ENCODE results near the gene UBE2Q2. TPM values are rescaled to one million over a fixed set of nuclear protein-coding genes. Genes with fewer than 3 reads are reported as not detected.
A peak's percentile ranks its signal among the peaks of the same experiment; 100 is the strongest.
"Not testable (repeated sequence)": the region's sequence is repeated elsewhere in the genome, so short reads cannot be mapped to it uniquely, and the experiment has no call there.

UBE2Q2 gene
- total RNA-seq, 1 donor from 2014 or later, result 21.6 TPM

DNA sequence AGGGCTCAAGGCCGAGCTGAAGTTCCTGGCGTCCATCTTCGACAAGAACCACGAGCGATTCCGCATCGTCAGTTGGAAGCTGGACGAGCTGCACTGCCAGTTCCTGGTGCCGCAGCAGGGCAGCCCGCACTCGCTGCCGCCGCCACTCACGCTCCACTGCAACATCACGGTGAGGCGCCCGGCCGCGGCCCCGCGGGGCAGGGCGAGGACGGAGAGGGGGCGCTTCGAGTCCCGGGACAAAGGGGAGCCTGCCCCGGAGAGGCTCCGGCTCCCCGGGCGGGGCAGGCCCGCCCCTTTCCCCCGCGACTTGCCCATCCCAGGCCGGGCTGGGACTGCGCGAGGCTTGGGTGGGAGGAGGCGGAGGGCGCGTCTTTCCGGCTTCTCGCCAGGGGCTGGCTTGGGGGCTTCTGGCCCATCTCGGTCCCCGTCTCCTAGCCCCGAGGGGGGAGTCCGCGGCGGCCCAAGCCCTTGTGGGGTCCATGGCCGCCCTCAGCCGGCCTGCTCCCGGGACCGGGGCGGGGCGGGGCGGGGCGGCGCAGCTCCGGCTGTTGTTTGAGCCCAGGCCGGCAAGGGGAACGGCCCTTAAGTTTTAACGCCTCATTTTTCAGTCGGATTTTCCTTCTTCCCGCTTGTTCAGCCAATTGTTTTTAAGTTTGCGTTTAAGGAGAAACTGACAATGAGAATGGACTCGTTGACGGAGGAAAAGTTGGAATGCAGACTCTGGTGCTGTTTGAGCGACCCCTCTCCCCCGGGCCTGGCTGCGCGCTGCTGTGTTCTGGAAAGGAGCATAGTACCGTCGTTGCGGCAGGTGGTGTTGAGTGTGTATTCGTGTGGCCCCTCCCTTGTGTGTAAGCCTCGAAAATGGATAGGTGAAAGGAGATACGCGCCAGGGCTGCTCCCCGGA, 683 bp downstream of the UBE2Q2 start:
- H3K4me1 ChIP-seq, result peaks cover 53% of the 10 kb centered on the region
- DNase-seq (ENCODE audit: extremely low spot score in 2 of 2), result peak in 1 of 2 donors; percentile 89
- intact Hi-C loops (cut with DNase I), result no loop called here

DNA sequence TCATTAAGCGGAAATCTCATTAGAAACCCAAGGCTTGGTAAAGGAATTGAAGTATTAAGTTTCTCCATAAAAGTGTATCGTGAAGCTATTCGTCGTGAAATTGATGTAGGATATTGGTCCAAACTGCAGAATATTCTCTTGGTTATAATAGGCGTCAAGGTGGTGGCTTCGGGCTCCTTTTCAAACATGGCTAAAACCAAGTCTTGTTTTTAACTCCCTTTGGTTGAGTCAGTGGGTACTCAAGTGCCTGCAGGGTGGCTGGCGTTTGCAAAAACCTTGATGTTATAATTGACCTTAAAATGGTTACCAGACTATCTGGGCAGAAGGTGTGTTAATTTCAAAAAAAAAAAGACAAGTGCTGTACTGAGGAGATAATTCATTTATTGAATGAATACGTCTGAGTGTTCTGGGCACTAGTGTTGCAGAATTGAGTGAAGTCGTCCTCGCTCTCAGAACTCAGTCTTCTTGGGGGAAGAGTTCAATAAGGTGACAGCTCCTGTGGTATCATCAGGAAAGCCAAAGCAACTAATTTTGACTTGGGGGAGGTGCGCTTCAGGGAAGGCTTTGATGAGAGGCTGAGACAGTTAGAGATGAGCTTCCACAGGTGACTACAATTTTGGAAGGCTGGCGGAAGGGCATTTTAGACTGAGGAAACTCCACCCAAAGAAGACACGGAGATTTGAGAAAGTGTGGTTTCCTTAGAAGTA, 1.5 kb downstream of the UBE2Q2 start:
- TF ChIP-seq, protein P1, sequence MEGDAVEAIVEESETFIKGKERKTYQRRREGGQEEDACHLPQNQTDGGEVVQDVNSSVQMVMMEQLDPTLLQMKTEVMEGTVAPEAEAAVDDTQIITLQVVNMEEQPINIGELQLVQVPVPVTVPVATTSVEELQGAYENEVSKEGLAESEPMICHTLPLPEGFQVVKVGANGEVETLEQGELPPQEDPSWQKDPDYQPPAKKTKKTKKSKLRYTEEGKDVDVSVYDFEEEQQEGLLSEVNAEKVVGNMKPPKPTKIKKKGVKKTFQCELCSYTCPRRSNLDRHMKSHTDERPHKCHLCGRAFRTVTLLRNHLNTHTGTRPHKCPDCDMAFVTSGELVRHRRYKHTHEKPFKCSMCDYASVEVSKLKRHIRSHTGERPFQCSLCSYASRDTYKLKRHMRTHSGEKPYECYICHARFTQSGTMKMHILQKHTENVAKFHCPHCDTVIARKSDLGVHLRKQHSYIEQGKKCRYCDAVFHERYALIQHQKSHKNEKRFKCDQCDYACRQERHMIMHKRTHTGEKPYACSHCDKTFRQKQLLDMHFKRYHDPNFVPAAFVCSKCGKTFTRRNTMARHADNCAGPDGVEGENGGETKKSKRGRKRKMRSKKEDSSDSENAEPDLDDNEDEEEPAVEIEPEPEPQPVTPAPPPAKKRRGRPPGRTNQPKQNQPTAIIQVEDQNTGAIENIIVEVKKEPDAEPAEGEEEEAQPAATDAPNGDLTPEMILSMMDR (IDR thresholded peaks at IDR 0.05), result no peak
- TF ChIP-seq POLR2AphosphoS5 (IDR thresholded peaks at IDR 0.05; ENCODE audit: insufficient read depth in 1 of 2, low read depth in 1 of 2) (no peak), POLR2A (IDR thresholded peaks at IDR 0.05) (no peak)
- Histone ChIP-seq H3K9me3 (no peaks in the 10 kb centered on the region), H3K36me3 (no peaks in the 10 kb centered on the region), H3K27ac (peak overlapping the region; percentile 89), H3K4me3 (peak overlapping the region; percentile 81 to 86), H3K4me1 (peaks cover 59% of the 10 kb centered on the region), H3K27me3 (no peaks in the 10 kb centered on the region)
- no peak for DNase-seq (ENCODE audit: extremely low spot score in 2 of 2)
- intact Hi-C loops (cut with DNase I), result no loop called here

More for the DNA sequence above, 683 bp downstream of the UBE2Q2 start:
- Histone ChIP-seq H3K27me3 (no peaks in the 10 kb centered on the region), H3K27ac (peak overlapping the region; percentile 89), H3K4me3 (peak overlapping the region; percentile 81 to 86), H3K9me3 (no peaks in the 10 kb centered on the region), H3K36me3 (no peaks in the 10 kb centered on the region)
- TF ChIP-seq POLR2A (IDR thresholded peaks at IDR 0.05) (peak in 1 of 2 donors; percentile 3), POLR2AphosphoS5 (IDR thresholded peaks at IDR 0.05; ENCODE audit: insufficient read depth in 1 of 2, low read depth in 1 of 2) (peak in 1 of 2 donors; percentile 82)
- TF ChIP-seq, protein P1 (IDR thresholded peaks at IDR 0.05), result no peak

DNA sequence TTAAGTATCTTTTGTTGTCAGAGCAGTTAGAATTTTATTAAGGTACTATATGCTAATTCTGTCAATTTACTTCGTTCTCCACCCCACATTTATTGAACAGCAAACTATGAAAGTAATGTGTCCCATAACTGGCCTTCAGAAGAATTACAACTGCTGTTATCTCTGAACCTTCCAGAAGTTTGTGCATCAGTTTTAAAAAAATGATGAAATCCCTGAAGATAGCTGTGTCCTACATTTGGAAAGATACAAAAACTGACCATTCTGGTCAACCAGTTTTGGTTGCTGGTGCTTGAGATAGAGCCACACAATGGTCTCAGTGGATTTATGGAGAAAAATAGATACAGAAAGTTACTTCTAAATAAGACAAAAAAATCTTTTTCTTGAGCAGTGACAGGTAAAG, 5.9 kb downstream of the UBE2Q2 start:
- Histone ChIP-seq H3K9me3 (no peaks in the 10 kb centered on the region), H3K27me3 (no peaks in the 10 kb centered on the region), H3K4me1 (peaks cover 49% of the 10 kb centered on the region), H3K4me3 (no peak overlapping the region), H3K27ac (no peak overlapping the region), H3K36me3 (no peaks in the 10 kb centered on the region)
- TF ChIP-seq POLR2A (IDR thresholded peaks at IDR 0.05) (no peak), POLR2AphosphoS5 (IDR thresholded peaks at IDR 0.05; ENCODE audit: insufficient read depth in 1 of 2, low read depth in 1 of 2) (no peak)
- TF ChIP-seq, protein P1 (IDR thresholded peaks at IDR 0.05), result no peak
- no peak for DNase-seq (ENCODE audit: extremely low spot score in 2 of 2)
- intact Hi-C loops (cut with DNase I), result no loop called here

DNA sequence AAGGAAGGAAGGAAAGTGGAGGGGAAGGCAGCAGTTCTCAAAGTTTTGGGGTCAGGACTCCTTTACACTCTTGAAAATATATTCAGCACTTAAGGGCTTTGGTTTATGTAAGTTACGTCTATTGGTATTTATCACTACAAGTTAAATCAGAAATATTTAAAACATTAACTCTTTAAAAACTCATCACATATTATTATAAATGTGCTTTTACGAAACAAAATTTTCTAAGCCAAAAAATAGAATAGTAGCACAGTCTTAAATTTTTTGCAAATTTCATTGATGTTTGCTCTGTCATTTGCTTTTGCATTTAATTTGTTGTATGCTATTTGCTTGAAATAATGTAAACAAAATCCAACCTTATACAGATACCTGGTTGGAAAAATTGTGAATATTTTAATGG, 7.5 kb downstream of the UBE2Q2 start:
- intact Hi-C loops (cut with DNase I), result no loop called here
- H3K4me1 ChIP-seq, result peaks cover 36% of the 10 kb centered on the region
- no peak for DNase-seq (ENCODE audit: extremely low spot score in 2 of 2)
- TF ChIP-seq, protein P1 (IDR thresholded peaks at IDR 0.05), result no peak
- TF ChIP-seq POLR2AphosphoS5 (IDR thresholded peaks at IDR 0.05; ENCODE audit: insufficient read depth in 1 of 2, low read depth in 1 of 2) (no peak), POLR2A (IDR thresholded peaks at IDR 0.05) (no peak)
- H3K9me3 ChIP-seq, result no peaks in the 10 kb centered on the region
- H3K4me3 ChIP-seq, result no peak overlapping the region
- H3K27ac ChIP-seq, result no peak overlapping the region
- H3K27me3 ChIP-seq, result no peaks in the 10 kb centered on the region
- H3K36me3 ChIP-seq, result peaks cover 5 to 7% of the 10 kb centered on the region in 2 donors

DNA sequence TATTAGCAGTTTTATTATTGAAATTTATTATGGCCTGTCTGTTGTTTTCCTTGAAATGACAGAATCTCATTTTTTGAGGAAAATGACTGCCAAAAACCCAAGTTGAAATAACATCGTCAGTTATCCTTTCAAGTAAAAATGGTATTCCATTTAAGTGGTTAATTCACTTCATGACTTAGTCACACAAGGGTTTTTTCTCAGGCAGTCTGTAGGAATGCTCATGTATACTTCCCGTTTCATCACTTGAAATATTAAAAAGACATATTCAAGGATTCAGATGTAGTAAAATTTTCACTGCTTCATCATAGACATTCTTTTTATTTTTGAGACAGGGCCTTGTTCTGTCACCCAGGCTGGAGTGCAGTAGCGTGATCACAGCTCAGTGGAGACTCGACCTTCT, 8.3 kb downstream of the UBE2Q2 start:
- H3K27me3 ChIP-seq; H3K4me3 ChIP-seq; H3K36me3 ChIP-seq; H3K27ac ChIP-seq; H3K9me3 ChIP-seq; intact Hi-C loops (cut with DNase I); DNase-seq (ENCODE audit: extremely low spot score in 2 of 2): not testable (repeated sequence)
- H3K4me1 ChIP-seq, result peaks cover 27% of the 10 kb centered on the region

Data from vagina (tissue), 2 donors.